NT2/D1 (cell line): ENCODE measurements around the gene KCNQ1OT1.

Experiments used
- SUZ12 ChIP-seq: IDR thresholded peaks from 2 replicates; pipeline ENCODE4 v1.6.1; 2011; ENCODE audit not compliant: insufficient read length, insufficient read depth; ENCODE audit errors: extremely low read depth
- YY1 ChIP-seq: IDR thresholded peaks from 2 replicates; pipeline ENCODE4 v1.6.1; 2011; ENCODE audit not compliant: insufficient read length, insufficient read depth
- ZNF274 ChIP-seq: IDR thresholded peaks from 2 replicates; pipeline ENCODE4 v1.6.1; 2011; ENCODE audit warnings: mild to moderate bottlenecking, low read depth, low read length

GRCh38 chr11:2562890-2563212 is 136.9 kb downstream of the KCNQ1OT1 start:
- TF ChIP-seq YY1 (no peak), ZNF274 (no peak), SUZ12 (no peak)
